RKO (cell line): ENCODE data around the gene WNT7A.

Experiments used
- DNase-seq: peaks from one replicate; pipeline ENCODE4 v3.0.0-alpha.2; 2016; ENCODE audit warnings: low spot score

The WNT7A gene

GRCh38 chr3:13844911-13845310, 35.0 kb downstream of the WNT7A start:
- no peak for DNase-seq

GRCh38 chr3:13844286-13844685, 35.6 kb downstream of the WNT7A start:
- DNase-seq, result no peak

- no peak for DNase-seq
Observed at GRCh38 chr3:13843351-13843750, 36.5 kb downstream of the WNT7A start.

DNA sequence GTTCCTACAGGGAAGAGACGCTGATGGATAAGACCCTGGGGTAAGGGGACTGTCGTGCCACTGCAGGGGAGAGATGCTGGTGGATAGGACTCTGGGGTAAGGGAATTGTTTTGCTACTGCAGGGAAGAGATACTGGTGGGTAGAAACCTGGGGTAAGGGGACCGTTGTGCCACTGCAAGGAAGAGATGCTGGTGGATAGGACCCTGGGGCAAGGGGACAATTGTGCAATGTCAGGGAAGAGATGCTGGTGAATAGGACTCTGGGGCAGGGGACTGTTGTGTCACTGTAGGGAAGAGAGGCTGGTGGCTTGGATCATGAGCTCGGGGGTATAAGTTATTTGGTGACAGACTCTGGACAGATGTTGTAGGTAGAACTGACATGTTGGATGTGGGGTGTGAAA, 37.6 kb downstream of the WNT7A start:
- DNase-seq, result no peak

GRCh38 chr3:13841826-13842225, 38.0 kb downstream of the WNT7A start:
- no peak for DNase-seq

DNA sequence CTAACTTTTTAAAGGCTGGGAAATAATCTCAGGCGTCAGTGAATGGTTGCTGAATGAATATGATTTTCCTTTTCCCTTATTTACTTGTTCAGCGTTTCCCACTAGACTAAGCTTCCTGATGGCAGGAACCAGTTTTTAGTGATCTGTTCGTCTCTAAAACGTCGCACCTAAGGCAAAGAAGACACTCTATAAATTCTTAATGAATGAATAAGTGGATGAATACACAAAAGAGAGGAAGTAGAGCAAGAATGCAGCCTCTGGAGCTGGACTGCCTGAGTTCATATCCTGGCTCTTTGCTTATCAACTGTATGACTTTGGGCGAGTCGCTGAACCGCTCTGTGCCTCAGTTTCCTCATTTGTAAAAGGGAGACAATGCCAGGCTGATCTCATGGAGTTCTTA, 38.7 kb downstream of the WNT7A start:
- no peak for DNase-seq

DNA sequence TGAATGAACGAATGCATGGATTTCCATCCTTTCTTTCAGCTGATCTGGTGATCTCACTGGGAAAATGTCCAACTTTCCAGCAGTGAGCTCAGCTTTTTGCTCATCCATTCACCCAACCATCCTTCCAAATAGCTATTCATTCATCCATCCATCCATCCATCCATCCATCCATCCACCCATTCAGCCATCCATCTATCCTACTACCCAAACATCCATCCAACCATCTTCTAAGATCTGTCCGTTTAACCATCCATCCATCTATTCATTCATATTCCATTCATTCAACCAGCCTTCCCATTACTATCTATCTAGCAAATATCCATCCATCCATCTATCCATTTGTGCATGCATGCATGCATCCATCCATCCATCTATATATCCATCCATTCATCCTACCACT, 39.4 kb downstream of the WNT7A start:
- no peak for DNase-seq

DNA sequence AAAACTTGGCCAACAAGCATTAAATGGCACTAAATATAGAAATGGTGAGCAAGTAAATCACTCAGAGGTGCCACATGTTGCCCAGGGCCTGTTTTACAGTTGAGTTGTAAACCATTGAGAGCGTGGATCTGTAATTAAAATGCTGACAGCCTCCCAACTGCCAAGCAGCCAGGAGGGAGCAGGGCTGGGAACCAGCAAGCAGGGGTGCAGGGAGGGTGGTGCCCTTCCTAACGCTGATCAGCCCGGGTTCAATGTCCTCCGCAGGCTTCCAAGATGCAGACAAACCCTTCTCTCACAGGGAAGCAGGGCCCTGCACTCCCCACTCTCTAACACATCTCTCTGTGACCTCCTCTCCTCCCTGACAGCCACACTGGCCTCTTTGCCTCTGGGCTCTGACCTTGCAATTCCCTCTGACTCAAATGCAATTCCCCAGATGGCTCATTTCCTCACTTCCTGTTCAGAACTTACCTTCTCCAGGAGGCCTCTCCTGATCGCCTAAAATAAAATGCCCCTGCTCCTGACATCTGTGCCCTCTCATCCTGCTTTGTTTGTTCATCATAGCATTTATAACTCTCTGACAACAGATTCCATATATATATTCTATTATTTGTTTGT, 40.0 kb downstream of the WNT7A start:
- no peak for DNase-seq

DNA sequence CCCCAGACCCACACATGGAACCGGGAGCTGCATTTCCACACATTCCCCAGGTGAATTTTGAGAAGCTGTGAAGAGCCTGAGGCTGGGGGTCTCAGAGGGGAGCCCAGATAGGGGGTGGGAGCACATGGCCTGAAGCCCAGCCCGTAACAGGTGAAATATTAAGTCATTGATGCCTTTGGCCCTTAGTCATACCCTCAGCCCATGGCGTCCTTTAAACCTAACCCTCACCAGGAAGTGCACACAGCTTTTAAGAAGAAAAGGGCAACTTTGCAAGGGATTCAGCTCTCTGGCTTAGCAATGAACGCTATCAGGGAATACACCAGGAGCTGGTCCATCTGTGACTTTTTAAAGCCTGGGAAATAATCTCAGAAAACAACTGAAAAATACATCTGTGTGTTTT, 40.6 kb downstream of the WNT7A start:
- no peak for DNase-seq

DNA sequence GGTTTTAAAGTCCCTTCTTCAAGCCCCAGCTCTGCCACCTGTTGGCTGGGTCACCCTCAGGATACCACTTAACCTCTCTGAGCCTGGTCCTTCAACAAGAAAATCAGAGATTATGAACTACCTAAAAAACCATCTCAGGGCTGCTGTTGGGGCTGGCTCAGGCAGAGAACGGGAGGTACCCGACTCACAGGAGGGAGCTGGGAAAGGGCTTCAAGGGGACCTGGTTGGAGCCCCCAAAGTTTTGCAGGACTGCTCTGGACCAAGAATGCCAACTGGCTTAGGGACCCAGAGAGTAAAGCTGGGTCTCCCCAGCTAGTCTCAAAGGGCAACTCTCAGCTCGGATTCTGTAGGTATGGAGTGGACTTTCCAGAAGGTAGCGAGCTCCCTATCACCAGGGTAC, 41.5 kb downstream of the WNT7A start:
- no peak for DNase-seq

- DNase-seq, result no peak
Observed at GRCh38 chr3:13837751-13838150, 42.1 kb downstream of the WNT7A start.

GRCh38 chr3:13836658-13837587, 42.9 kb downstream of the WNT7A start:
- no peak for DNase-seq

DNA sequence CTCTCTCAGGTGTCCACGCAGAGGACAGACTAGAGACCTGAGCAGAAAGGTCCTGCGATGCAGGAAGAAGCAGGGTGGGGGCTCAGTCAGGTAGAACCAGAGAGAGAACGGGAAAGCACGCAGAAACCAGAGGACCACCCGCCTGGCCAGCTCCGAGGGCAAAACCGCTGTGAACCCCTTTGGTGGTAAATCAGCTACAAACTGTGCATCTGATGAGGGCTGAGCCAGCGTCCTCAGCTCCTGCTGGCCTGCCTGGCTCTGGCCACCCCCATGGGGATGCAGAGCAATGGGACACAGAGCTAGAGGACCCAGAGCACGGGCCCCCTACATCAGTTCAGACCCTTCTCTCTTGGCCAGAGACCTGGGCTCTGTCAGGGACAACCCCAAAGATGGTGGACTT, 44.6 kb downstream of the WNT7A start:
- no peak for DNase-seq

- no peak for DNase-seq
Observed at GRCh38 chr3:13834258-13835035, 45.4 kb downstream of the WNT7A start.

GRCh38 chr3:13833506-13834257, 46.2 kb downstream of the WNT7A start:
- DNase-seq, result no peak

- no peak for DNase-seq
Observed at GRCh38 chr3:13832130-13832529, 47.7 kb downstream of the WNT7A start.

GRCh38 chr3:13831386-13831996, 48.4 kb downstream of the WNT7A start:
- DNase-seq, result no peak

DNA sequence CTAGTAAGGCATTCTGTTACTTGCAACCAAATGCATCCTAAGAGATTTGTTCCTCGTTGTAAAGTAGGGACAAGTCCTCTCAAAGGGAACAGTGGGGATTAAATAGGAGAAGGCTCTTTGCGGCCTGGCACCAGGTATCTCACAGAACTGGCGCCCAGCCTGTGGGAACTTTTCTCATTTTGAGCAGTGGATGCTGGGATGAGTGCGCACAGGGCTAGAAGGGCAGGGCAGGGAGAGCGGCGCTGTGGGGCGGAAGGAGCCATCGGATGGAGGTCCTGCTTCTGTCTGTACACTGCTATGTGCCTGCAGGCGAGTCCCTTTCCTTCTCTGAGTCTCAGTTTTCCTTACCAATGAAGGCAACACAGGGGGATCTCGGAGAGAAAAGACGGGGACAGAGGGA, 50.6 kb downstream of the WNT7A start:
- DNase-seq, result no peak

DNA sequence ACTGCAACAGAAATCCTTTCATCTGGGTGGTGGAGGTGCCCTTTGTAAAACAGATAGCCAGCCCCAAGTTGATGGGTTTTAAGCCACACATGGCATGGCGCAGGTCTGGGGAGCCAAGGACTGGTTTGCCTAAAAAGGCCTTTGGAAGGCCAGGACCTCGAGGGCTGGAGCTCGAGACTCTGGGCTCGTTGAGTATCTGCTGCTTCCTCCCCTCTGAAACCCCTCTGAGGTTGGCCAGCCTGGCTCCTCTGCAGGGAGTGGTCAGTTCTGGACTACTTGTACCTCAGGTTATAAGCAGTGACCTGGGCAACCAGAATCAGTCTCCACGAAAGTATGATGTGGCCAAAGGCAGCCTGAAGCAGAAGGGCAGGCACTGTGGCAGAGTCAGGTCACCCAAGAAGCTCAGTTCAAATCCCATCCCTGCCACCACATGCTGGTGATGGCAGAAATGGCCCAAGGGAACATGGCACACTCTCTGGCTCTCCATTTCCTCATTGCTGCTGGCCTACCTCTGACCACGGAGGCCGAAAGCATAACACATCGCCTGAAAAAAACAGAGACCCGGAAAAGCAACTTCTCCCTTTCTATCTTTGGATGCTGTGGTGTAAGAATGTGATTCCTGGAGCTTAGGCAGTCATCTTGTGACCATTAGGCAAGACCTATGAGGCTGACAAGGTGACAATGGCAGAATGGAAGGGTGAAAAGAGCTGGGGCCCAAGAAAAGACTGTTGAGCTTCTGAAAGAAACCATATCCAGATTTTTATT, 51.2 kb downstream of the WNT7A start:
- no peak for DNase-seq

DNA sequence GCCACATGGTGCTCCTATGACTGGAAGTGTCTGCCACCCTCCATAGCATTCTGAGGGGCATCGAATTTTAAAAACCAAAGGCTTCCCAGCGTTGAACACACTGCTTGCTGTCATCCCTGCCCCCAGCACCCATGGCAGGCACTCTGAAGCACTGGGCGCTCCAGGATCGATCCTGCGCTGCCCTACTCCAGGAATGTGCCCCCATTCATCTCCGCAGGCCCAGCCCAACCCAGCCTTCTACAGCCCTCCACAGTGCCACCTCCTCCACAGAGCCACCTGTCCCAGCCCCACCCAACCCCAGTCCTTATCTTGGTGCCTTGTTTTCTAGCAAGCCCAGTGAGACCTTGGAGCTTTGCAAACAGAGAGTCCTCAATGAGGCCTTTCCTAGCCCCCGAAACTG, 52.2 kb downstream of the WNT7A start:
- no peak for DNase-seq

DNA sequence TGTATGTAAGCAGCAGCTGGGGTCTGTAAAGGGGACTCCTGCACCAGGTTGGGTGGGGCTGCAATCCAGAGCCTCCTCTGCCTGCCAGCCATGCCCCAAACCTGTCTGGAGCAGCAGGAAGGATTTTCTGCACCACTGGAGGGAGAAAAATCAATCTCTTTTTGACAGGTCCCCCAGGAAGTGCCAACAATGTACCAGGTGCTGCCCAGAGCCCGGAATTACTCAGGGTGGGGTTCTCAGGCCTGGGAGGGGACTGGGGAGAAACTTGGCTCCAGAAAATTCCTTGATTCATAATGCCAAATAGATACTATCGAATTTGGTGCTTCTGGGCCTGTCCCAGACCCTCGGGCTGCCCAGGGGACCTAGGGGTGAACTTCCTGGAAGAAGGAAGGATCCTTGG, 52.6 kb downstream of the WNT7A start:
- DNase-seq, result no peak
